ENCODE data around the gene NRG3. TPM values are rescaled to one million over a fixed set of nuclear protein-coding genes. Genes with fewer than 3 reads are reported as not detected.

NRG3 gene
- total and polyA plus RNA-seq, 2 of the 4 experiments (the other 2 are of a cell fraction) = not detected

DNA sequence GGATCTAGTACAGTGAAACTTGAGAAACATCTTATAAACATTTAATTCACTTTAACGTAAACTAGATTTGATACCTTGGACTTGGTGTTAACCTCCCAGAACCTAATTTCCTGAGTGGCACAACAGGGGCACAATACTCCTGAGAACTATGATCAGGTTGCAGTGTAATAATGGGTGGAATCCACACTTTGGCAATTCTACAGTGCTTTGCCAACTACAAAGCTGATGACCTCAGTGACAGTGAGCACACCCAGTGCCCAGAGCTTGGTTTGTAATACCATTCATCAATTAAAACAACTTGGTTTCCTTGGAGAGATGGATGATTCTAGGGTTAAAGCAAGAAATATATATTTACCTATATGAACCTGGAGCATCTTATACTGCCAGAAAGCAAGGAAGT is 379.2 kb downstream of the NRG3 start:
- Histone ChIP-seq H3K18ac (ENCODE audit: low read depth, low read length) (no peak overlapping the region), H3K23ac (ENCODE audit: low read depth, low read length) (no peak overlapping the region), H3K27ac (ENCODE audit: insufficient read depth, low read length) (no peak overlapping the region), H3K36me3 (ENCODE audit: control insufficient read depth, insufficient read depth, low read length) (no peaks in the 10 kb centered on the region), H3K4ac (ENCODE audit: low read depth, low read length) (no peak overlapping the region), H2BK120ac (ENCODE audit: low read depth, low read length) (no peak overlapping the region), H3K14ac (replicated peaks; ENCODE audit: low read depth, low read length) (no peak overlapping the region), H3K9ac (ENCODE audit: low read depth, low read length) (no peak overlapping the region), H4K91ac (ENCODE audit: insufficient read depth, low read depth, low read length) (no peak overlapping the region), H4K5ac (ENCODE audit: low read depth, low read length) (no peak overlapping the region), H4K8ac (ENCODE audit: low read depth in 2 of 2, low read length in 2 of 2) (no peak overlapping the region), H2BK20ac (ENCODE audit: low read depth, low read length) (no peak overlapping the region), H3K9me1 (ENCODE audit: insufficient read depth, low read length) (no peaks in the 10 kb centered on the region), H3K4me1 (ENCODE audit: control insufficient read depth, insufficient read depth, low read length) (no peaks in the 10 kb centered on the region), H3K27me3 (ENCODE audit: control insufficient read depth, insufficient read depth, low read length) (no peaks in the 10 kb centered on the region), H2AK5ac (ENCODE audit: low read depth, low read length) (no peak overlapping the region), H2BK15ac (ENCODE audit: low read depth, low read length) (no peak overlapping the region), H4K20me1 (ENCODE audit: insufficient read depth, low read length) (no peaks in the 10 kb centered on the region), H3K4me3 (ENCODE audit: insufficient read depth, low read depth, low read length) (no peak overlapping the region), H3K56ac (ENCODE audit: extremely low read depth, insufficient read depth, low read length) (no peak overlapping the region), H3K79me1 (ENCODE audit: low read depth in 1 of 2, low read length in 2 of 2) (no peaks in the 10 kb centered on the region), H2AFZ (replicated peaks; ENCODE audit: low read length, poor library complexity) (no peak overlapping the region), H3K4me2 (ENCODE audit: low read depth, low read length) (no peak overlapping the region), H3K9me3 (ENCODE audit: control insufficient read depth, insufficient read depth, low read length) (peaks cover 8% of the 10 kb centered on the region; the same call in 1 of the 2 replicates), H2BK5ac (ENCODE audit: low read depth, low read length, poor library complexity, severe bottlenecking) (no peak overlapping the region), H2AK9ac (replicated peaks; ENCODE audit: low read depth, low read length, poor library complexity) (no peak overlapping the region)
- dilution Hi-C loops (cut with HindIII; ENCODE audit: low sequenced_read_pairs, unreplicated experiment) = no loop called here
- TF ChIP-seq CHD1 (IDR thresholded peaks at IDR 0.05; ENCODE audit: low read depth, low read length) = no peak
- no peak for TF ChIP-seq RCOR1 (IDR thresholded peaks at IDR 0.05; ENCODE audit: insufficient replicate concordance, low read length)
- no peak for TF ChIP-seq FOS (IDR thresholded peaks at IDR 0.05; ENCODE audit: low read depth, low read length)
- no peak for TF ChIP-seq RFX5 (IDR thresholded peaks at IDR 0.05; ENCODE audit: low read depth, low read length)
- TF ChIP-seq MAZ (IDR thresholded peaks at IDR 0.05; ENCODE audit: borderline replicate concordance, low read depth, low read length) = no peak
- TF ChIP-seq MAFK (IDR thresholded peaks at IDR 0.05; ENCODE audit: low read depth, low read length) = no peak
- TF ChIP-seq, protein P1, sequence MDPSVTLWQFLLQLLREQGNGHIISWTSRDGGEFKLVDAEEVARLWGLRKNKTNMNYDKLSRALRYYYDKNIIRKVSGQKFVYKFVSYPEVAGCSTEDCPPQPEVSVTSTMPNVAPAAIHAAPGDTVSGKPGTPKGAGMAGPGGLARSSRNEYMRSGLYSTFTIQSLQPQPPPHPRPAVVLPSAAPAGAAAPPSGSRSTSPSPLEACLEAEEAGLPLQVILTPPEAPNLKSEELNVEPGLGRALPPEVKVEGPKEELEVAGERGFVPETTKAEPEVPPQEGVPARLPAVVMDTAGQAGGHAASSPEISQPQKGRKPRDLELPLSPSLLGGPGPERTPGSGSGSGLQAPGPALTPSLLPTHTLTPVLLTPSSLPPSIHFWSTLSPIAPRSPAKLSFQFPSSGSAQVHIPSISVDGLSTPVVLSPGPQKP (IDR thresholded peaks at IDR 0.05; ENCODE audit: borderline replicate concordance, low read depth, low read length) = no peak
- TF ChIP-seq BHLHE40 (IDR thresholded peaks at IDR 0.05; ENCODE audit: low read depth, low read length) = no peak
- no peak for TF ChIP-seq MXI1 (IDR thresholded peaks at IDR 0.05; ENCODE audit: borderline replicate concordance, low read depth, low read length)
- no peak for TF ChIP-seq CEBPB (IDR thresholded peaks at IDR 0.05; ENCODE audit: low read depth, low read length)
- TF ChIP-seq POLR2A (IDR thresholded peaks at IDR 0.05; ENCODE audit: low read depth, low read length) = no peak
- TF ChIP-seq, protein P2, sequence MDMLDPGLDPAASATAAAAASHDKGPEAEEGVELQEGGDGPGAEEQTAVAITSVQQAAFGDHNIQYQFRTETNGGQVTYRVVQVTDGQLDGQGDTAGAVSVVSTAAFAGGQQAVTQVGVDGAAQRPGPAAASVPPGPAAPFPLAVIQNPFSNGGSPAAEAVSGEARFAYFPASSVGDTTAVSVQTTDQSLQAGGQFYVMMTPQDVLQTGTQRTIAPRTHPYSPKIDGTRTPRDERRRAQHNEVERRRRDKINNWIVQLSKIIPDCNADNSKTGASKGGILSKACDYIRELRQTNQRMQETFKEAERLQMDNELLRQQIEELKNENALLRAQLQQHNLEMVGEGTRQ (IDR thresholded peaks at IDR 0.05; ENCODE audit: low read depth, low read length) = no peak
- TF ChIP-seq, protein P3, sequence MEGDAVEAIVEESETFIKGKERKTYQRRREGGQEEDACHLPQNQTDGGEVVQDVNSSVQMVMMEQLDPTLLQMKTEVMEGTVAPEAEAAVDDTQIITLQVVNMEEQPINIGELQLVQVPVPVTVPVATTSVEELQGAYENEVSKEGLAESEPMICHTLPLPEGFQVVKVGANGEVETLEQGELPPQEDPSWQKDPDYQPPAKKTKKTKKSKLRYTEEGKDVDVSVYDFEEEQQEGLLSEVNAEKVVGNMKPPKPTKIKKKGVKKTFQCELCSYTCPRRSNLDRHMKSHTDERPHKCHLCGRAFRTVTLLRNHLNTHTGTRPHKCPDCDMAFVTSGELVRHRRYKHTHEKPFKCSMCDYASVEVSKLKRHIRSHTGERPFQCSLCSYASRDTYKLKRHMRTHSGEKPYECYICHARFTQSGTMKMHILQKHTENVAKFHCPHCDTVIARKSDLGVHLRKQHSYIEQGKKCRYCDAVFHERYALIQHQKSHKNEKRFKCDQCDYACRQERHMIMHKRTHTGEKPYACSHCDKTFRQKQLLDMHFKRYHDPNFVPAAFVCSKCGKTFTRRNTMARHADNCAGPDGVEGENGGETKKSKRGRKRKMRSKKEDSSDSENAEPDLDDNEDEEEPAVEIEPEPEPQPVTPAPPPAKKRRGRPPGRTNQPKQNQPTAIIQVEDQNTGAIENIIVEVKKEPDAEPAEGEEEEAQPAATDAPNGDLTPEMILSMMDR (conservative IDR thresholded peaks at IDR 0.05; ENCODE audit: low read depth, low read length) = no peak
- no peak for TF ChIP-seq SMC3 (IDR thresholded peaks at IDR 0.05; ENCODE audit: low read depth, low read length)
- no peak for TF ChIP-seq RAD21 (IDR thresholded peaks at IDR 0.05; ENCODE audit: low read length)
- POLR2A ChIA-PET (ENCODE audit: unreplicated experiment) = no interaction called here
- intact Hi-C loops (cut with micrococcal nuclease) = no loop called here
- CTCF ChIA-PET = no interaction called here
- in situ Hi-C loops (cut with MboI; ENCODE audit: low sequenced_read_pairs) = no loop called here
- BruUV-seq (replicated peaks) = no TSS peak
- ATAC-seq (ENCODE audit: low read depth) (no peak), DNase-seq (no peak)
- no CpG with 5 or more reads among the region's 1 CpG for WGBS, 2 experiments (ENCODE audit: extremely low coverage in 2 of 2, insufficient read length in 1 of 2)

Measured in IMR-90 (cell line).